ENCODE results near the gene AKT3. TPM values are rescaled to one million over a fixed set of nuclear protein-coding genes. Genes with fewer than 3 reads are reported as not detected.
A peak's percentile ranks its signal among the peaks of the same experiment; 100 is the strongest.

AKT3 gene
- total RNA-seq, 1 donor from 2014 or later: 110 TPM

DNA sequence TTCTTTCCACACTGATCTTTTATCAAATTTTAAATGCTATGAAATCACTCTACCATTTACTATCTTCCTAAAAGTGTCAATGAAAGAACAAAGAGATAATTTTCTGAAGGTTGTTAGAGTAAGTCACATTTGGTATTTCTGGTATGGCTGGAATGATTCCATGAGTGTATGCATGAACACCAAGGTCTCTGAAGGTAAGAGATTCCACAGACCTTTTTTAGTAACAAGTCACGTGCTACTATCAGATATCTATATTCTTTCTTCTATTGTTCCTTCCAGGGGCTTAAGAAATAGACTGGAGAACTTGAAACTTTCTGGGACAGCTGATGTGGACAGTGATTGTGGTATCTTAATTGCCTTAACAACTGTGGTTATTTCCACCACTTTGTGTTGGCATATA, 329.2 kb downstream of the AKT3 start:
- no peak for DNase-seq (ENCODE audit: low spot score in 2 of 2, unreplicated experiment in 2 of 2)
- H3K4me1 Mint-ChIP-seq: peaks cover 19% of the 10 kb centered on the region

DNA sequence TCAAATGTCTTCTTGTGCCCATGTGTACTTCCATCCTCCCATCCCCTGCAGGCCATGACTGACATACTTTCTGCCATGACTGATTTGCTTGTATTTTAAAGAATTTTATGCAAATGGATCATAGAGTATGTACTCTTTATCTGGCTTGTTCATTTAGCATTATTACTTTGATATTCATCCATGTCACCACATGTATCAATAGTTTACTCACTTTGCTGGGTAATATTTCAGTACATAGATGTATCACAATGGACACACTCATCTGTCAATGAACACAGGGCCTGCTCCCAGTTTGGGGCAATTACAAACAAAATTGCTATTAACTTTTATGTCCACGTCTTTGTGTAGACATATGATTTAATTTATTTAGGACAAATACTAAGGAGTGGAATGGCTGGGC, 335.1 kb downstream of the AKT3 start:
- Mint-ChIP-seq H3K9me3 (peaks cover 26% of the 10 kb centered on the region), H3K27me3 (ENCODE audit: low read depth) (no peaks in the 10 kb centered on the region), H3K27ac (no peak overlapping the region), H3K36me3 (peaks cover 48% of the 10 kb centered on the region), H3K4me1 (peaks cover 4% of the 10 kb centered on the region), H3K4me3 (no peak overlapping the region)
- DNase-seq (ENCODE audit: low spot score in 2 of 2, unreplicated experiment in 2 of 2): no peak
- TF ChIP-seq, protein P1, sequence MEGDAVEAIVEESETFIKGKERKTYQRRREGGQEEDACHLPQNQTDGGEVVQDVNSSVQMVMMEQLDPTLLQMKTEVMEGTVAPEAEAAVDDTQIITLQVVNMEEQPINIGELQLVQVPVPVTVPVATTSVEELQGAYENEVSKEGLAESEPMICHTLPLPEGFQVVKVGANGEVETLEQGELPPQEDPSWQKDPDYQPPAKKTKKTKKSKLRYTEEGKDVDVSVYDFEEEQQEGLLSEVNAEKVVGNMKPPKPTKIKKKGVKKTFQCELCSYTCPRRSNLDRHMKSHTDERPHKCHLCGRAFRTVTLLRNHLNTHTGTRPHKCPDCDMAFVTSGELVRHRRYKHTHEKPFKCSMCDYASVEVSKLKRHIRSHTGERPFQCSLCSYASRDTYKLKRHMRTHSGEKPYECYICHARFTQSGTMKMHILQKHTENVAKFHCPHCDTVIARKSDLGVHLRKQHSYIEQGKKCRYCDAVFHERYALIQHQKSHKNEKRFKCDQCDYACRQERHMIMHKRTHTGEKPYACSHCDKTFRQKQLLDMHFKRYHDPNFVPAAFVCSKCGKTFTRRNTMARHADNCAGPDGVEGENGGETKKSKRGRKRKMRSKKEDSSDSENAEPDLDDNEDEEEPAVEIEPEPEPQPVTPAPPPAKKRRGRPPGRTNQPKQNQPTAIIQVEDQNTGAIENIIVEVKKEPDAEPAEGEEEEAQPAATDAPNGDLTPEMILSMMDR (IDR thresholded peaks at IDR 0.05; ENCODE audit: unreplicated experiment): no peak

More for the DNA sequence above, 329.2 kb downstream of the AKT3 start:
- Mint-ChIP-seq H3K9me3 (peaks cover 29% of the 10 kb centered on the region), H3K4me3 (no peak overlapping the region), H3K36me3 (peaks cover 31% of the 10 kb centered on the region), H3K27ac (peak overlapping the region; percentile 25), H3K27me3 (ENCODE audit: low read depth) (no peaks in the 10 kb centered on the region)
- TF ChIP-seq, protein P1 (IDR thresholded peaks at IDR 0.05; ENCODE audit: unreplicated experiment): no peak

DNA sequence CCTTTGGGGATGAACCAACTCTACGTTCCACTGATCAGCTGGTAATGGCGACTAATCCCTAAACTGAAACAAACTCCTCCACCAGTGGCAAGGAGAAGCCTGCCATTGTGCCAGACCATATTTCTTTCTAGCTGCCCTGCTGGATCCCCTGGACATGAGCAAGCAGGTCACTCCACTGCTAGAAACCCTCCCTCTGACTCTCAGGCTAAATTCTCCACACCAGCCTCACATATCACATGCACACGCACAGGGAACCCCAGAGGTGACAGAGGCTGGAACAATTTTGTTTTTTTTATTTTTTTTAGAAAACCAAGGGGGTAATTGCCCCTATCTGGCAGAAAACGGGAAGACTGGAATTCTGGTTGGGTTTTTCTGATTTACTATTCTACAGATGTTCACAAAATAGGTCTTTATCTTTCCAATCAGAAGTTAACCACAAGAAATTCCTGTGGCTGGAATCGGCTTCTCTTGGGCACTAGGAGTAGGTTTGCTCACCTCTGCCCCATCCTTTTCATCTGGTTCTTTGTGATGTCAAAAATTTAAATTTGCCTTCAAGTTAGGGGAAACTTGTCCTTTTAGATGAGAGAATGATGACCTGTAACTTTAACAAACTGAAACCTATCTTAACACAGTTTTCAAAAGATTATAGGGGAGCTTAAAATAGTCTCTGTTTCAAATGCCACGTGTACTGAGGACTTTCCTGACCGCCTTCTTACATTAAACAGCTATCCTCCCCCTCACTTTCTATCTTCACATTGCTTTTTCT, 336.1 kb downstream of the AKT3 start:
- TF ChIP-seq, protein P1 (IDR thresholded peaks at IDR 0.05; ENCODE audit: unreplicated experiment): no peak
- Mint-ChIP-seq H3K4me3 (no peak overlapping the region), H3K36me3 (peaks cover 44% of the 10 kb centered on the region), H3K9me3 (peaks cover 22% of the 10 kb centered on the region), H3K27ac (peak overlapping the region; percentile 8), H3K27me3 (ENCODE audit: low read depth) (no peaks in the 10 kb centered on the region), H3K4me1 (peaks cover 4% of the 10 kb centered on the region)
- DNase-seq (ENCODE audit: low spot score in 2 of 2, unreplicated experiment in 2 of 2): no peak

DNA sequence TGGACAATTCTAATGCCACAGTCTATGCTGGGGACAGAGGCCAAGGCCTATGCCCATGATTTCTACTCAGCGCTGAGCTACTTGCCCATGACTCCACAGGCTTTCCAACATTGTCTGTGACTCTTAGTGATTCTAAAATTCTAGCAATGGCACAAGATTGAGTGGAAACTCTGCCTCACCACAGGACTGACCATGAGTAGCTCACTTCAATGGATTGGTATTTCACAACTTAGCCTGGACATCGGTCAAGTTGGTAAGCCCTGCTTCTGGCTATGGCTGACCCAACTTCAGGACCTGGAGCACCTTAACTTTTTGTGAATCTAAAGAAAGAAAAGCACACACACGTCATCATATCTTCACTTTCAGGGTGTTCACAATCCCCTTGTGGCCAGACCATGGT, 339.1 kb downstream of the AKT3 start:
- H3K27ac Mint-ChIP-seq: no peak overlapping the region
- H3K4me1 Mint-ChIP-seq: peaks cover 4% of the 10 kb centered on the region
- TF ChIP-seq, protein P1 (IDR thresholded peaks at IDR 0.05; ENCODE audit: unreplicated experiment): no peak
- DNase-seq (ENCODE audit: low spot score in 2 of 2, unreplicated experiment in 2 of 2): no peak
- H3K36me3 Mint-ChIP-seq: peaks cover 35% of the 10 kb centered on the region
- H3K9me3 Mint-ChIP-seq: peaks cover 1% of the 10 kb centered on the region
- no peak overlapping the region for H3K4me3 Mint-ChIP-seq
- no peaks in the 10 kb centered on the region for H3K27me3 Mint-ChIP-seq (ENCODE audit: low read depth)

DNA sequence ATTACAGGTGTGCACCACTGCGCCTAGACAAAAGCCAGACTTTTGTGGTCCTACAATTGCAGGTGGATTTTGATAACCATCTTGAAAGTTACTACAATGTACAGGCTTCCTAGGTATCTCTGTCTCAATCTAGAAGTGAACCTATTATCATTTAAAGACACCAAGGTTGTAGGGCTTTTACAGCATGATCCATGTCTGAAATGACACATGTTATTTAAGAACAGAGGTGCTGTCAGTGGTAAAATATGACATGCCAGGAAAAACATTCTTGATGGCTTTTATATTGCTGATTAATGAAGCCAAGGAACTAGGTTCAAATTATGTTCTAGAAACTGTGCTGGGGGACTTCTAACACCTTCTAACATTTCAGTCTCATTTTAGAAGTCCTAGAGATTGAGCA, 341.1 kb downstream of the AKT3 start:
- no peaks in the 10 kb centered on the region for H3K4me1 Mint-ChIP-seq

More for the DNA sequence above, 341.1 kb downstream of the AKT3 start:
- H3K36me3 Mint-ChIP-seq: peaks cover 39% of the 10 kb centered on the region
- H3K4me3 Mint-ChIP-seq: no peak overlapping the region
- H3K27me3 Mint-ChIP-seq (ENCODE audit: low read depth): no peaks in the 10 kb centered on the region
- no peak for DNase-seq (ENCODE audit: low spot score in 2 of 2, unreplicated experiment in 2 of 2)
- H3K27ac Mint-ChIP-seq: no peak overlapping the region
- H3K9me3 Mint-ChIP-seq: no peaks in the 10 kb centered on the region
- TF ChIP-seq, protein P1 (IDR thresholded peaks at IDR 0.05; ENCODE audit: unreplicated experiment): no peak
